MCF 10A (cell line): ENCODE measurements around the gene FARS2. TPM values are rescaled to one million over a fixed set of nuclear protein-coding genes. Genes with fewer than 3 reads are reported as not detected.

ENCODE experiments used
- BruUV-seq: library from RNA; stranded (reverse); fragments of 400-500 nt; replicated peaks from 2 replicates; lab custom pipeline; 2021; lab: Mats Ljungman, UMichigan
- CTCF ChIA-PET: fragments of 300-600 bp; sonication (Branson Sonifier 250); formaldehyde crosslinking; extraction: SDS; loops from one replicate; lab custom pipeline; 2021; ENCODE audit warnings: antibody characterized with exemption, inconsistent platforms; lab: Yijun Ruan, JAX
- POLR2A ChIA-PET: fragments of 300-600, 350-650 bp; sonication (Branson Sonifier 250); formaldehyde crosslinking; extraction: SDS; loops from one replicate; lab custom pipeline; 2020; ENCODE audit warnings: antibody characterized with exemption, inconsistent platforms; lab: Yijun Ruan, JAX
- DNase-seq: peaks from one replicate; pipeline ENCODE4 v3.0.0-alpha.2; 2018; ENCODE audit not compliant: unreplicated experiment
- H3K27ac Mint-ChIP-seq: one replicate; pipeline ENCODE4 v1.8.0; 2022; ENCODE audit warnings: mild to moderate bottlenecking, low read depth, mixed read lengths; ENCODE audit not compliant: unreplicated experiment
- H3K27me3 Mint-ChIP-seq: one replicate; pipeline ENCODE4 v1.8.0; 2022; ENCODE audit warnings: mixed read lengths; ENCODE audit not compliant: insufficient read depth, unreplicated experiment
- H3K36me3 Mint-ChIP-seq: one replicate; pipeline ENCODE4 v1.8.0; 2022; ENCODE audit warnings: mild to moderate bottlenecking, moderate library complexity, mixed read lengths; ENCODE audit not compliant: insufficient read depth, unreplicated experiment
- H3K4me1 Mint-ChIP-seq: one replicate; pipeline ENCODE4 v1.8.0; 2022; ENCODE audit warnings: mixed read lengths; ENCODE audit not compliant: insufficient read depth, unreplicated experiment
- H3K4me3 Mint-ChIP-seq: one replicate; pipeline ENCODE4 v1.8.0; 2022; ENCODE audit warnings: mild to moderate bottlenecking, moderate library complexity, mixed read lengths; ENCODE audit not compliant: unreplicated experiment
- H3K9me3 Mint-ChIP-seq: one replicate; pipeline ENCODE4 v1.8.0; 2022; ENCODE audit warnings: mixed read lengths; ENCODE audit not compliant: unreplicated experiment
- intact Hi-C: fragments of 100-400 bp; cut with micrococcal nuclease; formaldehyde crosslinking; loops from 2 replicates; pipeline ENCODE4 v1.14.1; 2022
- total RNA-seq: library from RNA; stranded (reverse); gene quantifications from 2 replicates; pipeline ENCODE4 v1.2.3, GENCODE V29; 2022
- TF ChIP-seq, protein P1 (sequence below): fragments of 200-600 bp; IDR thresholded peaks from one replicate; pipeline ENCODE4 v1.8.0; 2022; ENCODE audit warnings: antibody characterized with exemption, mild to moderate bottlenecking; ENCODE audit not compliant: unreplicated experiment

Gene FARS2
- total RNA-seq, 1 experiment from 2014 or later, result 18.2 TPM

DNA sequence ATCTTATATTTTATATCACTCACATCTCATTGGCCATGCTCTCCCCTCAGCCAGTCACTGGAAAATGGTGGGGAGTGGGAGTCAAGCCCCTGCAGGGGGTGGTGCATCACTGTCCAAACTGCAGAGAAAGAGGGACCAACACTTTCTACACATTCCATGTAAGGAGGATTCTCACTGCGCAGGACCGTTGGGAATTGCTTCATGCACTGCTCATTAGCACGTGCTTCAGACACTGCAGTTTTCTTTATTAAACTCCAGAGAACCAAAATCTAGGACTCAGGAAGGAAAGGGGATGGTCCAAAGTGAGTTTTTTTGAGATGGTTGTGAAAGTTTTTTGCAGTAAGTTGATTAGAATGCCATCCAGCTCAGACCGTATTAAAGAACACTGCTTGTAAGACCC, 269.8 kb downstream of the FARS2 start:
- Mint-ChIP-seq H3K27me3 (no peaks in the 10 kb centered on the region), H3K4me3 (no peak overlapping the region), H3K4me1 (no peaks in the 10 kb centered on the region), H3K9me3 (no peaks in the 10 kb centered on the region), H3K36me3 (no peaks in the 10 kb centered on the region), H3K27ac (no peak overlapping the region)
- BruUV-seq, result no TSS peak
- intact Hi-C loops, result no loop called here
- DNase-seq, result no peak
- TF ChIP-seq, protein P1, sequence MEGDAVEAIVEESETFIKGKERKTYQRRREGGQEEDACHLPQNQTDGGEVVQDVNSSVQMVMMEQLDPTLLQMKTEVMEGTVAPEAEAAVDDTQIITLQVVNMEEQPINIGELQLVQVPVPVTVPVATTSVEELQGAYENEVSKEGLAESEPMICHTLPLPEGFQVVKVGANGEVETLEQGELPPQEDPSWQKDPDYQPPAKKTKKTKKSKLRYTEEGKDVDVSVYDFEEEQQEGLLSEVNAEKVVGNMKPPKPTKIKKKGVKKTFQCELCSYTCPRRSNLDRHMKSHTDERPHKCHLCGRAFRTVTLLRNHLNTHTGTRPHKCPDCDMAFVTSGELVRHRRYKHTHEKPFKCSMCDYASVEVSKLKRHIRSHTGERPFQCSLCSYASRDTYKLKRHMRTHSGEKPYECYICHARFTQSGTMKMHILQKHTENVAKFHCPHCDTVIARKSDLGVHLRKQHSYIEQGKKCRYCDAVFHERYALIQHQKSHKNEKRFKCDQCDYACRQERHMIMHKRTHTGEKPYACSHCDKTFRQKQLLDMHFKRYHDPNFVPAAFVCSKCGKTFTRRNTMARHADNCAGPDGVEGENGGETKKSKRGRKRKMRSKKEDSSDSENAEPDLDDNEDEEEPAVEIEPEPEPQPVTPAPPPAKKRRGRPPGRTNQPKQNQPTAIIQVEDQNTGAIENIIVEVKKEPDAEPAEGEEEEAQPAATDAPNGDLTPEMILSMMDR, result no peak
- CTCF ChIA-PET, result no interaction called here
- POLR2A ChIA-PET, result no interaction called here

DNA sequence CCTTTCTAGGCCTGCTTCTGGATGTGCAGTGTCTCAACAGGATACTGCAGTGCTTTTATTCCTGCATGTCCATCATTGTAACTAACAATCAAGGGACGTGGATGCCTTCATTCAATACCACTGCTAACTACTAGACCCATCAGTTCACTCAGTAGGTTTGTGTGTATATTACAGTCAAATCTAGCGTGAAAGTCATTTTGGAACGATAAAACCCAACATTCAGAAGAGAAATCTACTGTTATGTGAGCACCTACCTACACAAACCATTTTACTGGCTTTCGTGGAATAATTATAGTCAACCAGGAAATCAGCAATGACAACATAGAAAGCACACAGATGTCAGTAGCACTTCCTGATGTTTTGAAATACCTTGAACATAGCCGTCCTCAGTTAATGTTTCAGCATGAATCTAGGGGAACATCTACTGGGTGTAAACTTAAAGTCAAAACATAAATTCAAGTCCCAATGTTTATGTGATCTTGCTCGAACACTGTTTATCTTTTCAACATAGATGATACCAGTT, 270.6 kb downstream of the FARS2 start:
- Mint-ChIP-seq H3K27me3 (no peaks in the 10 kb centered on the region), H3K9me3 (no peaks in the 10 kb centered on the region), H3K36me3 (no peaks in the 10 kb centered on the region), H3K4me3 (no peak overlapping the region), H3K4me1 (no peaks in the 10 kb centered on the region), H3K27ac (no peak overlapping the region)
- POLR2A ChIA-PET, result no interaction called here
- CTCF ChIA-PET, result no interaction called here
- intact Hi-C loops, result no loop called here
- TF ChIP-seq, protein P1, result no peak
- BruUV-seq, result no TSS peak
- DNase-seq, result no peak

DNA sequence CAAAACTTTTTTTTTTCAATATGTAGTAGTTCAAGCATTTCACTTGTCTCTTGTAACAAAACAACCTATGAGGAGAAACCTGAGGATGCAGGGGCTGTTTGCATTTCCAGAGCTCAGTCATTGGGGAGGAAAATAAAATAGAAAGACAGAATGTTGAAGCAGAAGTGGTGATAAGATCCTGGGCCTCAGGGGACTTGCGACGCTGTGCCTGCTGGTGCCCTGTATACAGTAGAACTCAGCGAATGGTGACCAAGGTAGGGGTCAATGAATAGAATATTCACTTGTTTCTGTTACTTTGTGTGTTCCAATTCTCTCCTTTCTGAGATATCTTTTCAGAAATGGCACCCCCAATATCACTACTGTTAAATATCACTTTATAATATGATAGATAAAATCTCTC, 271.6 kb downstream of the FARS2 start:
- no peak overlapping the region for H3K27ac Mint-ChIP-seq
- no peak for DNase-seq
- peaks cover 5% of the 10 kb centered on the region for H3K4me1 Mint-ChIP-seq
- H3K27me3 Mint-ChIP-seq, result no peaks in the 10 kb centered on the region
- TF ChIP-seq, protein P1, result no peak
- no TSS peak for BruUV-seq
- H3K36me3 Mint-ChIP-seq, result no peaks in the 10 kb centered on the region
- ChIA-PET CTCF (no interaction called here), POLR2A (no interaction called here)
- intact Hi-C loops, result no loop called here
- H3K4me3 Mint-ChIP-seq, result no peak overlapping the region
- H3K9me3 Mint-ChIP-seq, result no peaks in the 10 kb centered on the region

- BruUV-seq, result no TSS peak
- H3K27ac Mint-ChIP-seq, result no peak overlapping the region
- intact Hi-C loops, result no loop called here
- ChIA-PET CTCF (no interaction called here), POLR2A (no interaction called here)
- no peak overlapping the region for H3K4me3 Mint-ChIP-seq
- no peaks in the 10 kb centered on the region for H3K36me3 Mint-ChIP-seq
- H3K4me1 Mint-ChIP-seq, result peaks cover 7% of the 10 kb centered on the region
- no peak for DNase-seq
- H3K9me3 Mint-ChIP-seq, result no peaks in the 10 kb centered on the region
- no peaks in the 10 kb centered on the region for H3K27me3 Mint-ChIP-seq
- TF ChIP-seq, protein P1, result no peak
Measured at GRCh38 chr6:5534643-5535042, 273.3 kb downstream of the FARS2 start.
